GM21786 (cell line): ENCODE measurements around the gene AGAP1.

Source experiments
- ATAC-seq: cut with Tn5 transposase; IDR thresholded peaks from one replicate; pipeline ENCODE4 v1.9.1; 2021; ENCODE audit not compliant: unreplicated experiment

The AGAP1 gene

GRCh38 chr2:235486729-235487128, 7.1 kb upstream of the AGAP1 start:
- ATAC-seq, result no peak

- ATAC-seq, result no peak
Measured at GRCh38 chr2:235489897-235490296, 3.9 kb upstream of the AGAP1 start.

- ATAC-seq, result no peak
Measured at GRCh38 chr2:235492850-235493344, 946 bp upstream of the AGAP1 start.

DNA sequence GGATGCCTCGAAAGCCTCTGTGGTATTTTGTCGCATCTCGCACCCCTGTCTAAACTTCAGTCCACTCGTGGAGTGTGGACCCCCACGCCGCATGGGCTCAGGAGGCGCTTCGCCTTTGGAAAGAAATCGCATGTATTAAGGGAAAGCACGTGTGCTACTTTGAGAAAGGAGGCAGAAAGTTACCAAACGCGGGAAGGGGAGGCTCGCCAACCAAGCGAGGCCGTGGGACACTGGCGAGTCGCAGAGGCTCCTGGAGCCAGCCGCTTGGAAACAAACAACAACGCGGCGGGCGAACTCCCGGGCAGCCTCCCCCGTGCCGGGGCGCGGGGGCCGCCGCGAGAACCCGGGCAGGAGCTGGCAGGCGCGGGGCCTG, 455 bp upstream of the AGAP1 start:
- peak; percentile 14 for ATAC-seq

DNA sequence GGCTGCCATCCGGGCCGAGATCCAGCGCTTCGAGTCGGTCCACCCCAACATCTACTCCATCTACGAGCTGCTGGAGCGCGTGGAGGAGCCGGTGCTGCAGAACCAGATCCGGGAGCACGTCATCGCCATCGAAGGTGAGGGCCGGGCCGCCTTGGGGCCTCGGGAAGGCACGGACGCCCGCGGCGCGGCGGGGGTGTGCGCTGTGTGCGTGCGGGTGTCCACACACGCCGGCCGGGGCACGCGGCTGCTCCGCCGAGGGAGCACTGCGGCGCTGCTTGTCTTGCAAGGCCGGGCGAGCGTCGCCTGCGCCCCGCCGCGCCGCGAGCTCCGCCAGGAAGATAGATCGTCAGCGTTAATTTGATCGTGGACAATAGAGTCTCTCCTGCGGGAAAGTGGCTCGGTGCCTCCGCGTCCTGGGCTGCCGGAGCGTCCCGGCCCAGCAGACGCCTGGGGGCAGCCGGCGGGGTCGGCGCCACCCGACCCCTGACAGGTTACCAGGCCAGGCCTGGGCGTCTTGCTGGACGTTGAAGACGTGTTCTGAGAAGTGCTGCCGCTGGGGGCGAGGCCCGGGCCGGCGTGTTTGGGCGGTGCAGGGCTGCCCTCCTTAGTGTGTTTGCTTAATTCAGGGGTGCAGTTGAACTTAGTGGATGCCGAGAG, 1.0 kb downstream of the AGAP1 start:
- ATAC-seq, result no peak

- ATAC-seq, result no peak
Measured at GRCh38 chr2:235495373-235496238, 1.8 kb downstream of the AGAP1 start.

DNA sequence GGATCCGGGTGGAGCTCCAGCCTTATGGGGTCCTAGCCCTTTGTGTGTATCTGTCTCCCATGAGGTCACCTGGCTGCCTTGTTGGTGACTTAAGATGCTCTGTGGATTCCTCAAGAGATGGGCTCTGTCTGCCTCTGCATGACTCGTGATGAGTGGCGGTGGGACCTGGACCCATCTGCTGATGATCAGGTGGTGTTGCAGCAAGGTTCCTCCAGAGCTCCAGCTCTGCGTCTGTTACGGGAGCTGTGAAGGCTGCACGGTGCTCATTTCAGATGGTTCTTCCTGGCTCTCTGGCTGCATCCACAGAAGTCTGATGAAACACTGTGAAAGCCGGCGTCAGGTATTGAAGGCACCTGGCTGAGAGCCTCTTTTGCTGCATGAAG, 2.4 kb downstream of the AGAP1 start:
- no peak for ATAC-seq

- ATAC-seq, result no peak
Measured at GRCh38 chr2:235497096-235497495, 3.3 kb downstream of the AGAP1 start.

DNA sequence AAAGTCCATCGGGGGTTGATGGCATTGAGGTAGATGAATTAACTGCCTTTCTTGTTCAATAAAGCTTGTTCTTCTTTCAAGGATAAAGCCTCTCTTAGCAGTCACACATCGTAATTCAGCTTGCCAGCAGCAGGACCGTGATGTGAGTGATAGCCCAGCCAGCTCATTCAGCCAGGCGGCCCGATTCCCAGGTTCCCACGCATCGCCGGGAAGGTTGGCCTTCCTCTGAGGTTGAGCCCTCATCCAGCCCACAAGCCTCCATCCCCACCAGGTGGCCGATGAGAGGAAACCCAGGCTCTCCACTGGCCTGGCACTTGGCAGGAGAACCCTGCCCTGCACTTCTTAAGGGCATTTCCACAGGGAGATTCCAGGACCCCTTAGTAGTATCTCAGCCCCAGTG, 4.7 kb downstream of the AGAP1 start:
- ATAC-seq, result no peak

DNA sequence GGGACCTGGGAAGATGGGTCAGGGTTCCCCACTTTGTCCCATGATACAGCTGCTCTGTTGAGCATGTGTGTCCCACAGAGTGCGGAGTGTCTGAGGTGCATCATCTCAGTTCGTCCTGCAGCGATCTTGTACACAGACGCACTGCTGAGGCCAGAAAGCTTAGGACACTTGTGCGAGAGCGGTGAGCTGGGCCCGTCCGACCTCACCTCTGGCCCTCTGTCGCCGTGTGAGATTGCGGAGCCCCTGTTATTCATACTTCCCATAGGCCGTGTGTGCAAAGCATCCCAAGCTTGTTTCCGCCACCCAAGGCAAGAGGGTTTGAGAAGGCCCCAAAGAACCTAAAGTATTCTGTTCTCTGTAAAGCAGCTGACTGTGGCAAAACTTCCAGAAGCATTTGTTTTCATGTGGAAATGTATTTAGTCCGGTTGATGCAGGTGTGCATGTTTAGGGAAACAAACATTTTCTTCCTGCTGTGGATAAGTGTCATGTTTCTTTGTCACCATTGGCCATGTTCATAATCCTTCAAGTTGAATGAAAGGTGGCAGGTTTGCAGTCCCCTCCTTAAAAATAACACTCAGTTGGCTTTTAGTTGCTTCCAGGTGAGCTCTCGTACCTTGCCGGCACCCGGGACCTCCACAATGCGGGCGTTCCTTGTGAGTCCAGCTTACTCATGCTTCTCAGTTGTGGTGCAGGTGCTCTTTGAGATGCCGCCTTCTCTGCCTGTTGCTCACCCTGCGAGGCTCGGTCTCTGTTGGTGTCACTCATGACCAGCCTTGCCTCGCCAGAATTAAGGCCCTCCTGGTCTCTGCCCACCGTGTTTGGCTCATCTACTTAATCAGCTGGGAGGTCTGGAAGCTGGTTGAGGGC, 5.3 kb downstream of the AGAP1 start:
- no peak for ATAC-seq

DNA sequence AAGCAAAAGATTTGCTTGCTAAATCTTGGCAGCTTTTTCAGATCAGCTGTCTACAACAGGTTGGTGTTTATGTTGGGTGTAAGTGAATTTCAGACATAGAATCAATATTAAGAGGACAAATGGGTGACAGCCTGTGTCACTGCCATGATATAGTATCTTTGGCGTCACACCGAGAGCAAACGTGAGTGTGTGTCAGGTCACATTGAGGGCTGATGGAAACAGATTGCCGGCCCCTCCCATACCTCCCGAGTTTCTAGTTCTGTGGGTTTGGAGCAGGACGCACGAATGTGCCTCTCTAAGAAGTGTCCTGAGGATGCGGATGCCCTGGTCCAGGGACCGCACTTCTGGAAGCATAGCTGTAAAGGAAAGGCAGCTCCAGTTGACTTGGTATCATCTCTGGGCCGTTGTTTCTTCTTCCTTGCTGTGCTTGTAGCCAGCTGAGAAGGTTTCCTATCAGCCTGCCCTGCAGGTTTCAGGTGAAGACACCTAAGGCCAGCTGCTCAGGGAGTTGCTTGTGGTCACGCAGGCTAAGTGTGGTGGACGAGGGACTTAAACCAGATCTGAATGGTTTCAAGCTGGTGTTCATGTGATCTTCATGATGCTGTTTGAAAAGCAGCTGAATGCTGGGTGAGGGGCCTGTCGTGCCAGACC, 6.4 kb downstream of the AGAP1 start:
- no peak for ATAC-seq

DNA sequence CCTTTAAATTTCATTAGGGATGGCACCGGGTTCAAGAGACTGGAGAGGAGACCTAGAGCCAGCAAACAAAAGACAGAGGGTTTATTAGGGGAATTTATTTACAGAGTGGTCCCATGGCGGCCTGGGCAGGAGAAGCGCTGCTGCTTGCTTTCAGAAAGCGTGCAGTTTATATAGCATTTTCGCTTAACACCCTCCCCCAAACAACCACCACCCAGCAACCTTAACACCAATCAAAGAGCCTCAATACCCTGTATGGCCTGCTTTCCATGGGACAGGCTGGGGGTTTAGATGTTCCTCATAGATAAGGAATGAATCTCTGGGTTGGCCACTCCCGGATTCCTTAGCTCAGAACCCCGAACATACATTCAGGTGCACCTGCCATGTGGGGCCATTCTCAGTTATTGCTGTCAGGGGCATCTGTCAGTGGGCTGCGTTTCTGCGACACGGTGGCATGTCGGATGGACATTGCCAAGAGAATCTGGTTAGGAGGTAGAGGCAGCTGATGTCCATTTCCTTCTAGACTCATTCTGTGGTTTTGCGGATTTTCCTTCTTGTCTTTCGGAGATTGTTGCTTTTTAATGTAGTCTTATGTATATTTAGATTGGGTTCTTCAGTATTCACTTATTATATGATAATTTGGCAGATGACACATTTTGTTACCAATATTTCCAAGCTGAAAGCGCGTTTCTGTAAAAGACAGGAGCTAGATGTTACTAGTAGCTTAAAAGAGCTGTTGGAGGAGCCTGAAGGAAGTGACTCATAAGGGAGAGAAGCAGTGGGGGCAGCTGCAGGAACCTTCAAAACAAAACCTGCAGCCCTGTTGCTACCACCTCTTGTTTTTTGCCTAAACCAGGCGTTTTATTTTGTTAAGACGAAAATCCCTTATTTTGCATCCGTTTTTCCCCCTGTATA, 7.2 kb downstream of the AGAP1 start:
- ATAC-seq, result no peak

DNA sequence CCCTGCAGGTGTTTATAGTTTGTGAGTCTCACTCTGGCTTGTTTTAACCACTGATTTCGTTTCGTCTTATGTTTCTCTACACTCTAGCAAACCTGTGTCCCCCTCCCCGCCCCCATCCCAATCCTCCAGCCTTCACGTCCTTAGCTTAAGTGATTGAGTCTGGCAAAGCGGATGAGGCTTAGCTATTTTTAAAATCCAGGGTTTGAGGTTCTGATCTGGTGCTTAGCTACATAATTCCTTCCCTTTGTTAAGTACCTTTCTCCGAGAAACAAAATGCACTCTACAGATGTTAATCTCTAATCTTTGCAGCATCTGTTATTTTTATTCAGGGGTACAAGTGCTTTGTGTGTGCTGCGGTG, 7.8 kb downstream of the AGAP1 start:
- ATAC-seq, result no peak

- ATAC-seq, result no peak
Measured at GRCh38 chr2:235502336-235502735, 8.5 kb downstream of the AGAP1 start.

GRCh38 chr2:235504441-235505180, 10.8 kb downstream of the AGAP1 start:
- ATAC-seq, result no peak

GRCh38 chr2:235505181-235505741, 11.4 kb downstream of the AGAP1 start:
- ATAC-seq, result no peak

GRCh38 chr2:235506291-235506996, 12.6 kb downstream of the AGAP1 start:
- no peak for ATAC-seq

- no peak for ATAC-seq
Measured at GRCh38 chr2:235506997-235507615, 13.3 kb downstream of the AGAP1 start.
